Loucy (cell line): ENCODE results near the gene CHST14.

Source experiments
- H2AFZ ChIP-seq: fragments of 200-600 bp; sonication (generic); 2 replicates; pipeline ENCODE4 v1.6.0; 2016; ENCODE audit warnings: antibody characterized with exemption, mild to moderate bottlenecking, low read length, moderate library complexity
- H3F3A ChIP-seq: fragments of 200-600 bp; 2 replicates; pipeline ENCODE4 v1.6.0; 2016; ENCODE audit warnings: antibody characterized with exemption, low read depth, mild to moderate bottlenecking
- H3K27me3 ChIP-seq: fragments of 200-600 bp; sonication (generic); 2 replicates; pipeline ENCODE4 v1.6.1; 2014; ENCODE audit warnings: low read length, mild to moderate bottlenecking; ENCODE audit not compliant: insufficient read depth, poor library complexity, severe bottlenecking
- H3K36me3 ChIP-seq: fragments of 200-600 bp; sonication (generic); 2 replicates; pipeline ENCODE4 v1.6.1; 2016; ENCODE audit warnings: low read length; ENCODE audit not compliant: insufficient read depth
- H3K4me1 ChIP-seq: fragments of 200-600 bp; sonication (generic); 2 replicates; pipeline ENCODE4 v1.5.1; 2014; ENCODE audit warnings: low read length, mild to moderate bottlenecking; ENCODE audit not compliant: insufficient read depth, poor library complexity, severe bottlenecking
- H3K4me2 ChIP-seq: fragments of 200-600 bp; sonication (generic); 2 replicates; pipeline ENCODE4 v1.6.0; 2014; ENCODE audit warnings: antibody characterized with exemption, low read length, low read depth, mild to moderate bottlenecking; ENCODE audit not compliant: poor library complexity, severe bottlenecking
- H3K4me3 ChIP-seq: fragments of 200-600 bp; sonication (generic); 2 replicates; pipeline ENCODE4 v1.5.1; 2014; ENCODE audit warnings: low read length, mild to moderate bottlenecking, mixed read lengths; ENCODE audit not compliant: poor library complexity, severe bottlenecking
- H3K79me2 ChIP-seq: fragments of 200-600 bp; sonication (generic); 2 replicates; pipeline ENCODE4 v1.6.1; 2014; ENCODE audit warnings: low read length; ENCODE audit not compliant: insufficient read depth
- H3K9ac ChIP-seq: fragments of 200-600 bp; sonication (generic); 2 replicates; pipeline ENCODE4 v1.6.0; 2014; ENCODE audit warnings: mild to moderate bottlenecking, low read depth, low read length, moderate library complexity; ENCODE audit not compliant: poor library complexity, severe bottlenecking
- H3K9me2 ChIP-seq: fragments of 200-600 bp; sonication (generic); replicated peaks from 2 replicates; pipeline ENCODE4 v1.6.1; 2016; ENCODE audit warnings: low read depth, low read length, mixed read lengths
- H3K9me3 ChIP-seq: fragments of 200-600 bp; sonication (generic); 2 replicates; pipeline ENCODE4 v1.6.1; 2014; ENCODE audit warnings: mild to moderate bottlenecking, antibody characterized with exemption, low read length, low read depth; ENCODE audit not compliant: insufficient read depth
- H4K20me1 ChIP-seq: fragments of 200-600 bp; sonication (generic); 2 replicates; pipeline ENCODE4 v1.6.0; 2014; ENCODE audit warnings: antibody characterized with exemption, low read length, mild to moderate bottlenecking; ENCODE audit not compliant: insufficient read depth, poor library complexity, severe bottlenecking
- EZH2phosphoT487 ChIP-seq: fragments of 200-600 bp; IDR thresholded peaks from 2 replicates; pipeline ENCODE4 v1.6.1; 2018; ENCODE audit warnings: antibody characterized with exemption, mild to moderate bottlenecking, moderate library complexity, borderline replicate concordance
- TF ChIP-seq, protein P1 (sequence below): fragments of 200-600 bp; sonication (generic); conservative IDR thresholded peaks from 2 replicates; pipeline ENCODE4 v1.5.1; 2014; ENCODE audit warnings: mild to moderate bottlenecking, antibody characterized with exemption, low read length

CHST14 gene

GRCh38 chr15:40439960-40440742 lies 30.6 kb upstream of the CHST14 start:
- no peaks in the 10 kb centered on the region for H3K9me2 ChIP-seq
- H3K79me2 ChIP-seq = peaks cover 45% of the 10 kb centered on the region
- peak overlapping the region; percentile 82 for H3K9ac ChIP-seq
- H2AFZ ChIP-seq = peak overlapping the region; percentile 76
- peak overlapping the region; percentile 82 for H3K4me3 ChIP-seq
- H3K4me2 ChIP-seq = peak overlapping the region; percentile 86
- TF ChIP-seq EZH2phosphoT487 = no peak
- TF ChIP-seq, protein P1, sequence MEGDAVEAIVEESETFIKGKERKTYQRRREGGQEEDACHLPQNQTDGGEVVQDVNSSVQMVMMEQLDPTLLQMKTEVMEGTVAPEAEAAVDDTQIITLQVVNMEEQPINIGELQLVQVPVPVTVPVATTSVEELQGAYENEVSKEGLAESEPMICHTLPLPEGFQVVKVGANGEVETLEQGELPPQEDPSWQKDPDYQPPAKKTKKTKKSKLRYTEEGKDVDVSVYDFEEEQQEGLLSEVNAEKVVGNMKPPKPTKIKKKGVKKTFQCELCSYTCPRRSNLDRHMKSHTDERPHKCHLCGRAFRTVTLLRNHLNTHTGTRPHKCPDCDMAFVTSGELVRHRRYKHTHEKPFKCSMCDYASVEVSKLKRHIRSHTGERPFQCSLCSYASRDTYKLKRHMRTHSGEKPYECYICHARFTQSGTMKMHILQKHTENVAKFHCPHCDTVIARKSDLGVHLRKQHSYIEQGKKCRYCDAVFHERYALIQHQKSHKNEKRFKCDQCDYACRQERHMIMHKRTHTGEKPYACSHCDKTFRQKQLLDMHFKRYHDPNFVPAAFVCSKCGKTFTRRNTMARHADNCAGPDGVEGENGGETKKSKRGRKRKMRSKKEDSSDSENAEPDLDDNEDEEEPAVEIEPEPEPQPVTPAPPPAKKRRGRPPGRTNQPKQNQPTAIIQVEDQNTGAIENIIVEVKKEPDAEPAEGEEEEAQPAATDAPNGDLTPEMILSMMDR = no peak
- no peaks in the 10 kb centered on the region for H3K27me3 ChIP-seq
- no peaks in the 10 kb centered on the region for H3K9me3 ChIP-seq
- H3K4me1 ChIP-seq = peaks cover 39% of the 10 kb centered on the region
- peaks cover 33% of the 10 kb centered on the region for H4K20me1 ChIP-seq
- H3K36me3 ChIP-seq = no peaks in the 10 kb centered on the region
- no peaks in the 10 kb centered on the region for H3F3A ChIP-seq

GRCh38 chr15:40440743-40441564 lies 29.8 kb upstream of the CHST14 start, which contains the start of gene BAHD1:
Gene BAHD1 (plus strand): TSS chr15:40440953. CDS start chr15:40458465, 17,512 bp downstream.
- Histone ChIP-seq H3K9ac (peak within 1 kb of the TSS; percentile 90), H3K27me3 (no peaks in the 10 kb centered on the region), H3K9me2 (no peaks in the 10 kb centered on the region), H4K20me1 (peaks cover 41% of the 10 kb centered on the region), H3K9me3 (no peaks in the 10 kb centered on the region), H3K4me2 (peak within 1 kb of the TSS; percentile 98), H3K4me1 (peaks cover 47% of the 10 kb centered on the region), H3K36me3 (no peaks in the 10 kb centered on the region), H3K79me2 (peaks cover 53% of the 10 kb centered on the region), H3K4me3 (peak within 1 kb of the TSS; percentile 85), H2AFZ (peak within 1 kb of the TSS; percentile 76), H3F3A (no peaks in the 10 kb centered on the region)
- TF ChIP-seq, protein P1 = peak; percentile 19
- TF ChIP-seq EZH2phosphoT487 = no peak

- TF ChIP-seq EZH2phosphoT487 = no peak
- TF ChIP-seq, protein P1 = peak; percentile 38
- Histone ChIP-seq H3K36me3 (no peaks in the 10 kb centered on the region), H2AFZ (no peak overlapping the region)
These were observed 28.9 kb upstream of the CHST14 start for GRCh38 chr15:40441565-40442531.

More at GRCh38 chr15:40441565-40442531, 28.9 kb upstream of the CHST14 start:
- Histone ChIP-seq H3K27me3 (no peaks in the 10 kb centered on the region), H3K79me2 (peaks cover 62% of the 10 kb centered on the region), H3F3A (no peaks in the 10 kb centered on the region), H3K4me2 (peak overlapping the region; percentile 98), H4K20me1 (peaks cover 50% of the 10 kb centered on the region), H3K9me3 (no peaks in the 10 kb centered on the region), H3K9ac (peak overlapping the region; percentile 90), H3K4me3 (peak overlapping the region; percentile 85), H3K9me2 (no peaks in the 10 kb centered on the region), H3K4me1 (peaks cover 56% of the 10 kb centered on the region)
